GM21825 (cell line): ENCODE results near the gene C19orf81.

Experiments
- ATAC-seq: cut with Tn5 transposase; IDR thresholded peaks from one replicate; pipeline ENCODE4 v1.9.1; 2021; ENCODE audit warnings: mild to moderate bottlenecking, moderate library complexity; ENCODE audit not compliant: unreplicated experiment

The C19orf81 gene

GRCh38 chr19:50629194-50629593 lies 20.1 kb upstream of the C19orf81 start:
- ATAC-seq = no peak

- ATAC-seq = no peak
Measured at GRCh38 chr19:50629801-50630200, 19.4 kb upstream of the C19orf81 start.

GRCh38 chr19:50632151-50632835 lies 17.0 kb upstream of the C19orf81 start:
- ATAC-seq = no peak

- no peak for ATAC-seq
Measured at GRCh38 chr19:50633359-50633758, 15.9 kb upstream of the C19orf81 start.

GRCh38 chr19:50633973-50634372 lies 15.3 kb upstream of the C19orf81 start:
- no peak for ATAC-seq

GRCh38 chr19:50636317-50637085 lies 12.7 kb upstream of the C19orf81 start:
- no peak for ATAC-seq

GRCh38 chr19:50638600-50638999 lies 10.6 kb upstream of the C19orf81 start:
- ATAC-seq = no peak

GRCh38 chr19:50639121-50640112 lies 9.8 kb upstream of the C19orf81 start, which contains the start of gene SYT3:
Gene SYT3, minus strand, starts transcription at chr19:50639881. Its CDS starts 2,470 bp downstream, at chr19:50637411.
- no peak for ATAC-seq

- no peak for ATAC-seq
Measured at GRCh38 chr19:50640368-50640767, 8.9 kb upstream of the C19orf81 start.

GRCh38 chr19:50644315-50644915 lies 4.8 kb upstream of the C19orf81 start:
- ATAC-seq = no peak

GRCh38 chr19:50645107-50645506 lies 4.1 kb upstream of the C19orf81 start:
- ATAC-seq = no peak

GRCh38 chr19:50646074-50646807 lies 3.0 kb upstream of the C19orf81 start:
- no peak for ATAC-seq

GRCh38 chr19:50647879-50648615 lies 1.2 kb upstream of the C19orf81 start:
- ATAC-seq = no peak

GRCh38 chr19:50648659-50649058 lies 586 bp upstream of the C19orf81 start:
- ATAC-seq = no peak

- ATAC-seq = no peak
Measured at GRCh38 chr19:50651174-50651573, 1.9 kb downstream of the C19orf81 start.

- ATAC-seq = no peak
Measured at GRCh38 chr19:50652722-50653121, 3.5 kb downstream of the C19orf81 start.

- ATAC-seq = no peak
Measured at GRCh38 chr19:50654882-50655281, 5.6 kb downstream of the C19orf81 start.

- ATAC-seq = no peak
Measured at GRCh38 chr19:50657222-50657669, 8.0 kb downstream of the C19orf81 start.
